ENCODE results near the gene BEX3.
"Not testable (repeated sequence)": the region's sequence is repeated elsewhere in the genome, so short reads cannot be mapped to it uniquely, and the experiment has no call there.

The BEX3 gene

GRCh38 chrX:103384672-103385071, 8.3 kb downstream of the BEX3 start:
- DNase-seq, result no peak

GRCh38 chrX:103385283-103385830, 9.0 kb downstream of the BEX3 start:
- not testable (repeated sequence) for DNase-seq

- no peak for DNase-seq
These were observed 10.0 kb downstream of the BEX3 start for GRCh38 chrX:103386332-103386731.

GRCh38 chrX:103393487-103393886, 17.1 kb downstream of the BEX3 start:
- DNase-seq, result no peak

- no peak for DNase-seq
These were observed 19.8 kb downstream of the BEX3 start for GRCh38 chrX:103396186-103396585.

GRCh38 chrX:103396660-103397059, 20.3 kb downstream of the BEX3 start:
- no peak for DNase-seq

GRCh38 chrX:103397707-103398106, 21.4 kb downstream of the BEX3 start:
- no peak for DNase-seq

GRCh38 chrX:103398421-103398864, 22.1 kb downstream of the BEX3 start:
- no peak for DNase-seq

GRCh38 chrX:103399744-103400143, 23.4 kb downstream of the BEX3 start:
- no peak for DNase-seq

- DNase-seq, result no peak
These were observed 24.6 kb downstream of the BEX3 start for GRCh38 chrX:103400931-103401330.

- DNase-seq, result peak; percentile 71
These were observed 28.1 kb downstream of the BEX3 start for GRCh38 chrX:103404231-103405008.

GRCh38 chrX:103405009-103405333, 28.6 kb downstream of the BEX3 start:
- DNase-seq, result no peak

- no peak for DNase-seq
These were observed 29.9 kb downstream of the BEX3 start for GRCh38 chrX:103406256-103406655.

GRCh38 chrX:103407776-103408175, 31.4 kb downstream of the BEX3 start:
- no peak for DNase-seq

GRCh38 chrX:103411721-103412120, 35.4 kb downstream of the BEX3 start:
- not testable (repeated sequence) for DNase-seq

- no peak for DNase-seq
These were observed 37.5 kb downstream of the BEX3 start for GRCh38 chrX:103413705-103414387.

- no peak for DNase-seq
These were observed 38.2 kb downstream of the BEX3 start for GRCh38 chrX:103414561-103414960.

GRCh38 chrX:103415068-103415467, 38.7 kb downstream of the BEX3 start:
- no peak for DNase-seq

GRCh38 chrX:103415528-103415927, 39.2 kb downstream of the BEX3 start:
- no peak for DNase-seq

GRCh38 chrX:103417370-103417769, 41.0 kb downstream of the BEX3 start:
- DNase-seq, result no peak

GRCh38 chrX:103417933-103418332, 41.6 kb downstream of the BEX3 start:
- DNase-seq, result no peak

- DNase-seq, result no peak
These were observed 42.5 kb downstream of the BEX3 start for GRCh38 chrX:103418811-103419340.

- no peak for DNase-seq
These were observed 47.8 kb downstream of the BEX3 start for GRCh38 chrX:103423955-103424638.

Data from stimulated activated CD4-positive, alpha-beta T cell treated with anti-CD3 and anti-CD28 coated beads, Interleukin-15, amount 100 ng/mL, for 24 hours (primary cell).